Measurements from ENCODE around the gene GLT8D1. TPM values are rescaled to one million over a fixed set of nuclear protein-coding genes. Genes with fewer than 3 reads are reported as not detected.

The GLT8D1 gene
- total RNA-seq, 1 experiment from 2014 or later = 42.1 TPM

- BruUV-seq (replicated peaks) = TSS peak; percentile 45
- Histone ChIP-seq H3K27ac (ENCODE audit: low read depth, low read length) (no peak overlapping the region), H3K36me3 (ENCODE audit: control insufficient read depth in 1 of 2, insufficient read depth in 2 of 2, low read length in 2 of 2) (peaks cover 65 to 75% of the 10 kb centered on the region in 2 experiments), H3K27me3 (ENCODE audit: insufficient read depth, low read length) (no peaks in the 10 kb centered on the region), H3K9me3 (ENCODE audit: control insufficient read depth in 1 of 2, insufficient read depth in 1 of 2, low read depth in 1 of 2, low read length in 2 of 2) (no peaks in the 10 kb centered on the region), H3K4me2 (ENCODE audit: low read length) (no peak overlapping the region), H2AFZ (ENCODE audit: low read depth, low read length, poor library complexity, severe bottlenecking) (no peak overlapping the region), H3K9me2 (ENCODE audit: insufficient read depth) (no peaks in the 10 kb centered on the region), H3K79me2 (ENCODE audit: insufficient read depth, low read length) (peaks cover 41% of the 10 kb centered on the region), H3K4me3 (replicated peaks in 1 of 2; ENCODE audit: low read depth in 1 of 2, low read length in 2 of 2) (no peak overlapping the region), H4K20me1 (ENCODE audit: insufficient read depth) (peaks cover 29% of the 10 kb centered on the region; the same call in 1 of the 2 replicates), H3K4me1 (ENCODE audit: control insufficient read depth in 1 of 2, insufficient read depth in 2 of 2, low read length in 2 of 2) (no peaks in the 10 kb centered on the region), H3K9ac (ENCODE audit: low read length) (no peak overlapping the region)
- ATAC-seq (no peak; the same call in 1 of the 2 replicates), DNase-seq (ENCODE audit: low read depth, low spot score) (no peak)
- ChIA-PET POLR2A (interaction anchor here (0.6 kb wide), 1 partner anchor 8 kb away, joined by 3 read pairs; no protein-coding TSS in a partner anchor), RAD21 (ENCODE audit: low non-redundant PET in 1 of 2, low total read pairs in 2 of 2, uncharacterized antibody in 2 of 2, unreplicated experiment in 2 of 2) (no interaction called here), CTCF (no interaction called here)
- no peak for TF ChIP-seq EZH2 (IDR thresholded peaks at IDR 0.05)
- no peak for TF ChIP-seq RAD21 (IDR thresholded peaks at IDR 0.05; ENCODE audit: low read depth)
- TF ChIP-seq ZFX (IDR thresholded peaks at IDR 0.05) = no peak
- TF ChIP-seq ZNF274 (IDR thresholded peaks at IDR 0.05; ENCODE audit: low read depth, low read length) = no peak
- no peak for TF ChIP-seq POLR2A (IDR thresholded peaks at IDR 0.05; ENCODE audit: borderline replicate concordance, extremely low read depth, insufficient read depth, insufficient read length)
- TF ChIP-seq CEBPB (IDR thresholded peaks at IDR 0.05; ENCODE audit: low read depth) = no peak
- TF ChIP-seq ELF1 (IDR thresholded peaks at IDR 0.05; ENCODE audit: borderline replicate concordance, low read depth) = no peak
- TF ChIP-seq EGR1 (IDR thresholded peaks at IDR 0.05; ENCODE audit: low read depth) = no peak
- TF ChIP-seq EZH2phosphoT487 (IDR thresholded peaks at IDR 0.05; ENCODE audit: borderline replicate concordance) = no peak
- no peak for TF ChIP-seq YY1 (IDR thresholded peaks at IDR 0.05; ENCODE audit: extremely low read depth, insufficient replicate concordance, low read depth, low read length)
- no peak for TF ChIP-seq CBX3 (IDR thresholded peaks at IDR 0.05; ENCODE audit: low read depth)
- intact Hi-C loops (cut with micrococcal nuclease) = no loop called here
Measured at GRCh38 chr3:52694528-52695189, 10.9 kb downstream of the GLT8D1 start.

- no peak for ATAC-seq
- H3K4me2 ChIP-seq (ENCODE audit: low read length) = no peak overlapping the region
- H3K79me2 ChIP-seq (ENCODE audit: insufficient read depth, low read length) = peaks cover 57% of the 10 kb centered on the region
- no peak overlapping the region for H3K4me3 ChIP-seq (replicated peaks in 1 of 2; ENCODE audit: low read depth in 1 of 2, low read length in 2 of 2)
- TF ChIP-seq EZH2 (IDR thresholded peaks at IDR 0.05) = no peak
- no peak for TF ChIP-seq SRF (IDR thresholded peaks at IDR 0.05; ENCODE audit: low read depth)
- no peak for TF ChIP-seq TCF7L2 (IDR thresholded peaks at IDR 0.05; ENCODE audit: borderline replicate concordance, extremely low read depth, insufficient read depth, insufficient read length)
- no peak for TF ChIP-seq ATF3 (IDR thresholded peaks at IDR 0.05)
- no peak for TF ChIP-seq POLR2AphosphoS5 (IDR thresholded peaks at IDR 0.05; ENCODE audit: low read depth, low read length)
- TF ChIP-seq POLR2A (IDR thresholded peaks at IDR 0.05; ENCODE audit: borderline replicate concordance, extremely low read depth, insufficient read depth, insufficient read length) = no peak
- TF ChIP-seq FOSL1 (IDR thresholded peaks at IDR 0.05; ENCODE audit: low read depth) = no peak
- TF ChIP-seq CBX3 (IDR thresholded peaks at IDR 0.05; ENCODE audit: low read depth) = no peak
- no TSS peak for BruUV-seq (replicated peaks)
- no peak overlapping the region for H3K9ac ChIP-seq (ENCODE audit: low read length)
- H4K20me1 ChIP-seq (ENCODE audit: insufficient read depth) = peaks cover 29% of the 10 kb centered on the region; the same call in 1 of the 2 replicates
- DNase-seq (ENCODE audit: low read depth, low spot score) = no peak
- no peak overlapping the region for H2AFZ ChIP-seq (ENCODE audit: low read depth, low read length, poor library complexity, severe bottlenecking)
- H3K9me3 ChIP-seq (ENCODE audit: control insufficient read depth in 1 of 2, insufficient read depth in 1 of 2, low read depth in 1 of 2, low read length in 2 of 2) = no peaks in the 10 kb centered on the region
- intact Hi-C loops (cut with micrococcal nuclease) = no loop called here
- no peaks in the 10 kb centered on the region for H3K27me3 ChIP-seq (ENCODE audit: insufficient read depth, low read length)
- POLR2A ChIA-PET = no interaction called here
- CTCF ChIA-PET = no interaction called here
- H3K4me1 ChIP-seq (ENCODE audit: control insufficient read depth in 1 of 2, insufficient read depth in 2 of 2, low read length in 2 of 2) = no peaks in the 10 kb centered on the region
- no peak overlapping the region for H3K27ac ChIP-seq (ENCODE audit: low read depth, low read length)
- H3K9me2 ChIP-seq (ENCODE audit: insufficient read depth) = no peaks in the 10 kb centered on the region
- RAD21 ChIA-PET (ENCODE audit: low non-redundant PET in 1 of 2, low total read pairs in 2 of 2, uncharacterized antibody in 2 of 2, unreplicated experiment in 2 of 2) = no interaction called here
- peaks cover 80 to 90% of the 10 kb centered on the region in 2 experiments for H3K36me3 ChIP-seq (ENCODE audit: control insufficient read depth in 1 of 2, insufficient read depth in 2 of 2, low read length in 2 of 2)
Measured at GRCh38 chr3:52693071-52693470, 12.5 kb downstream of the GLT8D1 start.
